BE2C (cell line): ENCODE measurements around the gene EPS15.

Source experiments
- DNase-seq: peaks from one replicate; pipeline ENCODE4 v3.0.0-alpha.2; 2020
- H3K27me3 ChIP-seq: fragments of 250-450 bp; sonication (Bioruptor Pico); 2 replicates; pipeline ENCODE4 v1.5.1; 2020; ENCODE audit warnings: mild to moderate bottlenecking
- H3K36me3 ChIP-seq: fragments of 250-450 bp; sonication (Bioruptor Pico); 2 replicates; pipeline ENCODE4 v1.5.1; 2020; ENCODE audit warnings: mild to moderate bottlenecking
- H3K4me1 ChIP-seq: fragments of 250-450 bp; sonication (Bioruptor Pico); 2 replicates; pipeline ENCODE4 v1.5.1; 2020
- H3K4me3 ChIP-seq: 2 replicates; pipeline ENCODE4 v1.5.1; 2011; ENCODE audit warnings: low read depth, low read length
- H3K9me3 ChIP-seq: fragments of 250-450 bp; sonication (Bioruptor Pico); 2 replicates; pipeline ENCODE4 v1.5.1; 2020
- CTCF ChIP-seq: IDR thresholded peaks from 2 replicates; pipeline ENCODE4 v1.5.1; 2012; ENCODE audit warnings: mild to moderate bottlenecking, low read depth, low read length

Gene EPS15

GRCh38 chr1:51525295-51525694 lies 6.2 kb upstream of the EPS15 start:
- Histone ChIP-seq H3K9me3 (no peaks in the 10 kb centered on the region), H3K4me1 (no peaks in the 10 kb centered on the region), H3K27me3 (no peaks in the 10 kb centered on the region), H3K4me3 (no peak overlapping the region), H3K36me3 (no peaks in the 10 kb centered on the region)
- DNase-seq, result no peak
- no peak for TF ChIP-seq CTCF

GRCh38 chr1:51524817-51525216 lies 5.8 kb upstream of the EPS15 start:
- no peak overlapping the region for H3K4me3 ChIP-seq
- TF ChIP-seq CTCF, result no peak
- H3K27me3 ChIP-seq, result no peaks in the 10 kb centered on the region
- H3K4me1 ChIP-seq, result no peaks in the 10 kb centered on the region
- H3K36me3 ChIP-seq, result no peaks in the 10 kb centered on the region
- H3K9me3 ChIP-seq, result no peaks in the 10 kb centered on the region
- DNase-seq, result no peak

GRCh38 chr1:51523931-51524330 lies 4.9 kb upstream of the EPS15 start:
- H3K4me3 ChIP-seq, result no peak overlapping the region
- no peaks in the 10 kb centered on the region for H3K27me3 ChIP-seq
- H3K36me3 ChIP-seq, result no peaks in the 10 kb centered on the region
- no peak for DNase-seq
- no peaks in the 10 kb centered on the region for H3K4me1 ChIP-seq
- no peak for TF ChIP-seq CTCF
- H3K9me3 ChIP-seq, result no peaks in the 10 kb centered on the region

- Histone ChIP-seq H3K36me3 (no peaks in the 10 kb centered on the region), H3K4me1 (no peaks in the 10 kb centered on the region), H3K9me3 (no peaks in the 10 kb centered on the region), H3K4me3 (no peak overlapping the region), H3K27me3 (no peaks in the 10 kb centered on the region)
- no peak for DNase-seq
- no peak for TF ChIP-seq CTCF
Observed at GRCh38 chr1:51520700-51521248, 1.7 kb upstream of the EPS15 start.

GRCh38 chr1:51519865-51520699 lies 1.0 kb upstream of the EPS15 start:
- no peak for TF ChIP-seq CTCF

GRCh38 chr1:51518586-51519047 lies 449 bp downstream of the EPS15 start:
- no peaks in the 10 kb centered on the region for H3K4me1 ChIP-seq
- DNase-seq, result peak; percentile 36
- no peak for TF ChIP-seq CTCF
- H3K27me3 ChIP-seq, result no peaks in the 10 kb centered on the region
- no peaks in the 10 kb centered on the region for H3K9me3 ChIP-seq
- no peaks in the 10 kb centered on the region for H3K36me3 ChIP-seq
- peak overlapping the region; percentile 85 for H3K4me3 ChIP-seq

More at GRCh38 chr1:51519865-51520699, 1.0 kb upstream of the EPS15 start:
- Histone ChIP-seq H3K4me3 (no peak overlapping the region), H3K9me3 (no peaks in the 10 kb centered on the region), H3K36me3 (no peaks in the 10 kb centered on the region), H3K4me1 (no peaks in the 10 kb centered on the region), H3K27me3 (no peaks in the 10 kb centered on the region)
- DNase-seq, result no peak
